Thoracic aorta (tissue), 2 donors: Measurements from ENCODE around the gene FOXD1. TPM values are rescaled to one million over a fixed set of nuclear protein-coding genes. Genes with fewer than 3 reads are reported as not detected.

ENCODE experiments used
- ATAC-seq: fragments of 150-250 bp; one replicate; pipeline ENCODE4 v1.8.0; 2017; ENCODE audit warnings: low read depth; ENCODE audit not compliant: insufficient number of reproducible peaks, low FRiP score
- DNase-seq: peaks from one replicate; pipeline ENCODE4 v3.0.0-alpha.2; 2020; ENCODE audit warnings: low spot score
- H3K27ac ChIP-seq, 2 donors: fragments of 200-600 bp; sonication (generic); 1 replicate in 1 of 2; 2 replicates in 1 of 2; pipeline ENCODE4 v1.5.1; 2016; ENCODE audit warnings: mild to moderate bottlenecking in 2 of 2, moderate library complexity in 2 of 2
- H3K27me3 ChIP-seq: fragments of 200-600 bp; sonication (generic); replicated peaks from 2 replicates; pipeline ENCODE4 v1.6.0; 2016; ENCODE audit warnings: mild to moderate bottlenecking; ENCODE audit not compliant: insufficient read depth
- H3K36me3 ChIP-seq: fragments of 200-600 bp; sonication (generic); one replicate; pipeline ENCODE4 v1.5.1; 2016
- H3K4me1 ChIP-seq, 2 donors: fragments of 200-600 bp; sonication (generic); 1 replicate in 1 of 2; 2 replicates in 1 of 2; pipeline versions ENCODE4 v1.5.1 to v1.6.0; 2016; ENCODE audit warnings: low read depth in 2 of 2, mild to moderate bottlenecking in 1 of 2; ENCODE audit not compliant: control insufficient read depth in 1 of 2
- H3K4me3 ChIP-seq: fragments of 200-600 bp; sonication (generic); 2 replicates; pipeline ENCODE4 v1.5.1; 2016; ENCODE audit warnings: mild to moderate bottlenecking
- H3K9me3 ChIP-seq: fragments of 200-600 bp; sonication (generic); 2 replicates; pipeline ENCODE4 v1.5.1; 2016
- total RNA-seq, 2 donors: library from RNA; depleted of rRNA; stranded (reverse); fragments of >200 nt; gene quantifications; one replicate each; pipeline versions ENCODE4 v1.1.0 to v1.2.3, GENCODE V29; 2016
- TF ChIP-seq, protein P1 (sequence below): fragments of 200-600 bp; sonication (generic); IDR thresholded peaks from one replicate; pipeline ENCODE4 v1.5.1; 2019; ENCODE audit warnings: antibody characterized with exemption

The FOXD1 gene
- total RNA-seq, 2 donors from 2014 or later, result 6.8 to 10.0 TPM

DNA sequence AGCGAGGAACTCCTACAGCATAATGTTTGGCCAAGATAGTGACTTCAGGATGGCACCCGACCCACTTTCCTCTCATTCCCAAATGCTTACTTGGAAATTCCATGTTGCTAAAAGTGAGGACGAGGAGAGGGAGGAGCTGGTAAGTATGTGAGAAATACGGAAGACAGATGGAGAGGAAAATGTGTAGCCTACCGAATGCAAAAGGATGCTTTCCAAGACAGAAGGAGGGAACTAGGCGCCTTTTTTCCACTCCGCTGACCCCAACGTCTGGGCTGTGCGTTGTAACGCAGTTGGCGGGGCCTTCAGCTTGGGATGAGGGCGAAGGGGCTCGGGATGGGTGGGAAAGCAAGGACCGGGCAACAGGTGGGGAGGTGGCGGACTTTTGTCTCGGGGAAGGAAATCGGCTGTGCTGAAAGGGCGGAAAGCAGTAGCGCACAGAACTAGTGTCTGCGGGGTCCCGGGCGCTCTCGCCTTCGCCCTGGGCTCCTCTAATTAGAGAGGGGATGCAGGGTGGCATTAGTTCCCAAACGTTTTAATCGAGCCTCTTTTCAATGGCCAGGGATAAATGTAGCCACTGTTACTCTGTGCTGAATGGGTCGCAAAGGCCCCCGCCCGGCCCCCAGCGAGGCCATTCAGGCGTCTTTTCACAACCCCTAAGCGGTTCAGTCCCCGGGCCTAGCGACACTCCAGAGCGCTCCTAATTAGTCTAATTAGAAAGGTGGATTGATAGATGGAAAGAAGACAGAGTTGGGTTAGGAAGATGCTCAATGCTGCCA lies 12.6 kb downstream of the FOXD1 start:
- peaks cover 20% of the 10 kb centered on the region for H3K27me3 ChIP-seq
- H3K4me1 ChIP-seq, result peaks cover 8 to 26% of the 10 kb centered on the region in 2 donors
- H3K4me3 ChIP-seq, result no peak overlapping the region
- DNase-seq (no peak), ATAC-seq (no peak)
- no peaks in the 10 kb centered on the region for H3K9me3 ChIP-seq
- TF ChIP-seq, protein P1, sequence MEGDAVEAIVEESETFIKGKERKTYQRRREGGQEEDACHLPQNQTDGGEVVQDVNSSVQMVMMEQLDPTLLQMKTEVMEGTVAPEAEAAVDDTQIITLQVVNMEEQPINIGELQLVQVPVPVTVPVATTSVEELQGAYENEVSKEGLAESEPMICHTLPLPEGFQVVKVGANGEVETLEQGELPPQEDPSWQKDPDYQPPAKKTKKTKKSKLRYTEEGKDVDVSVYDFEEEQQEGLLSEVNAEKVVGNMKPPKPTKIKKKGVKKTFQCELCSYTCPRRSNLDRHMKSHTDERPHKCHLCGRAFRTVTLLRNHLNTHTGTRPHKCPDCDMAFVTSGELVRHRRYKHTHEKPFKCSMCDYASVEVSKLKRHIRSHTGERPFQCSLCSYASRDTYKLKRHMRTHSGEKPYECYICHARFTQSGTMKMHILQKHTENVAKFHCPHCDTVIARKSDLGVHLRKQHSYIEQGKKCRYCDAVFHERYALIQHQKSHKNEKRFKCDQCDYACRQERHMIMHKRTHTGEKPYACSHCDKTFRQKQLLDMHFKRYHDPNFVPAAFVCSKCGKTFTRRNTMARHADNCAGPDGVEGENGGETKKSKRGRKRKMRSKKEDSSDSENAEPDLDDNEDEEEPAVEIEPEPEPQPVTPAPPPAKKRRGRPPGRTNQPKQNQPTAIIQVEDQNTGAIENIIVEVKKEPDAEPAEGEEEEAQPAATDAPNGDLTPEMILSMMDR, result no peak
- no peaks in the 10 kb centered on the region for H3K36me3 ChIP-seq
- H3K27ac ChIP-seq, result no peak overlapping the region

DNA sequence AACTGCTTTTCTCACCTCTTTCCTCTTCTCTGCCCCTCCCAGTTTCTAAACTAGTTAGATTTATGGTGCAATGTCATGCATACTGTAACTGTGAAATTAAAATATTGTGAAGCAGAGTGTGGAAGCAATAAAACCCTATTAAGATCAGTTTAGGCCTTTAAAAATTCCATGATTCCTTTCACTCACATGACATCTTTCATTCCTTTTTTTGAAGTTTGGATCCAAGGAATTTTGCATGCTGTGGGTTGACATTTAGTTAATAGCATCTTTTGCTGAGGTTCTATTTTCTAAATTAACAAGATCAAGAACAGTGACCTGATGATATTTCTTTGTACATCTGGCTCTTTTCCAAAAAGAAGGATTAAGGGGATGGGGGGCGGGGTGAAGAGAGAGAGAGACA lies 13.7 kb downstream of the FOXD1 start:
- Histone ChIP-seq H3K36me3 (no peaks in the 10 kb centered on the region), H3K27ac (no peak overlapping the region), H3K27me3 (peaks cover 20% of the 10 kb centered on the region), H3K4me1 (peaks cover 8 to 26% of the 10 kb centered on the region in 2 donors), H3K9me3 (no peaks in the 10 kb centered on the region), H3K4me3 (no peak overlapping the region)
- ATAC-seq, result no peak
- TF ChIP-seq, protein P1, result no peak
- no peak for DNase-seq

DNA sequence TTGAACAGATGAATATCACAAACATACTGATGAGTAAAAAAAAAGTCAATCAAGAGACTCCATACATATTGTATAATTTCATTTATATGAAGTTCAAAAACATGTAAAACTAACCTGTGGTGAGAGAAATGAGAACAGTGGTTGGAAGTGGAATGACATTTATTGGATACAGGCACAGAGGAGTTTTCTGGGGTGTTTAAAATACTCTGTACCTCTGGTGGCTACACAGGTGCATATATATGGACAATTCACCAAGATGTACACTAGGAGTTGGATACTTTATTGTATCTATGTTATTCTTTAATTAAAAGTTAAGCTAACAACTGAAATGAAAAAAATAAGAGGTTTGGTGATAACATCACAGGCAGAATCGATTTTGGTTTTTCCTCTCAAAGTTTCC lies 14.1 kb downstream of the FOXD1 start:
- TF ChIP-seq, protein P1, result no peak
- Histone ChIP-seq H3K4me1 (peaks cover 8 to 26% of the 10 kb centered on the region in 2 donors), H3K9me3 (no peaks in the 10 kb centered on the region), H3K27me3 (peaks cover 18% of the 10 kb centered on the region), H3K27ac (no peak overlapping the region), H3K4me3 (no peak overlapping the region), H3K36me3 (no peaks in the 10 kb centered on the region)
- no peak for ATAC-seq
- no peak for DNase-seq

DNA sequence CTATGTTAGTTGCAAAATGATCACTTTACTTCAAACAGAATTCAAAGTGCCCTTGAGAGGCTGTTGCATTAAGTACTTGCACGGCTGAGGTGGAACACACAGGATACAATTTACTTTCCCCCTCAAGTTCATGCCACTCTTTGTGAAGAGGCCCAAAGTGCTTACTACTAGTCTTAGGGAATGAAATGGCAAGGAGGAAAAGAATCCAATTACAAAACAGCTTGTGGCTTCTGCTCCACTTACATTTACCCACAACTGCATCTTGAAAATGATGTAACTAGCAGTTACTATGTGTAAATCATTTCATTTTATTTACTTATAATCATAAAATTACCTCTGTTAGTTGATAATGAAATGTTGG lies 14.6 kb downstream of the FOXD1 start:
- TF ChIP-seq, protein P1, result no peak
- Histone ChIP-seq H3K9me3 (no peaks in the 10 kb centered on the region), H3K27me3 (peaks cover 13% of the 10 kb centered on the region), H3K4me1 (peaks cover 8 to 24% of the 10 kb centered on the region in 2 donors), H3K4me3 (no peak overlapping the region), H3K36me3 (no peaks in the 10 kb centered on the region), H3K27ac (no peak overlapping the region)
- no peak for DNase-seq
- no peak for ATAC-seq

DNA sequence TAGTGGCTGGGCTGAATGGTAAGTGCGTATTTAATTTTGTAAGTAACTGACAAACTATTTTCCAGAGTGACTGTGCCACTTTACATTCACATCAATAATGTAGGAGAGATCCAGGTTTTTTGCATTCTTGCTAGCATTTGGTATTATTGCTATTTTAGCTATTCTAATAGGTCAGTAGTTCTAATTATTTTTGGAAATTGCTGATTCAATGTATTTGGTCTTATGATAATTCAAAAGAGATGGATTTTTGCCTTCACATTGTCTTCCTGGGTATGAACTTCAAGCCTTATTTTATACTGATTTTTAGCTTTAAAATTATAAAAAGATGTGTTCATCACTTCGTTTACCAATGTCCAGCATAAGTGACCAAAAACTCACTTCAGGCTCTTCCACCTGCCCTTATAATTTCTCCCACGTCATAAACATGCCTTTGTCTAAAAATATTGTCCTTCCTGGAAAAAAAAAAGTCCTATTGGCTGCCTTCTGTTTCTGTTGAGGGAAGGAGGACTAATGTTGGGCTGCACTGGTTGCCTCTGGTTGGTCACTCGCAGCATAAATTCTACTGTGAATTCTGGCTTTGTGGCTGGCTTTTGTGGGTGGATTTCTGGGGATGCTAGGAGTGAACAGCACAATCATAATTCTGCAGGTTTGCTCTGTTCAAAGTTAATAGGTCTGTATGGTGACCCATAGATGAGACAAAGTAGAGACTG lies 15.2 kb downstream of the FOXD1 start:
- Histone ChIP-seq H3K4me1 (peaks cover 8 to 19% of the 10 kb centered on the region in 2 donors), H3K27me3 (peaks cover 7% of the 10 kb centered on the region), H3K4me3 (no peak overlapping the region), H3K27ac (no peak overlapping the region), H3K9me3 (no peaks in the 10 kb centered on the region), H3K36me3 (no peaks in the 10 kb centered on the region)
- ATAC-seq (no peak), DNase-seq (no peak)
- TF ChIP-seq, protein P1, result no peak
